ENCODE data around the gene PTMS. TPM values are rescaled to one million over a fixed set of nuclear protein-coding genes. Genes with fewer than 3 reads are reported as not detected.

Gene PTMS
- total RNA-seq, 1 experiment from 2014 or later: 62.9 TPM

- Mint-ChIP-seq H3K4me1 (ENCODE audit: low read depth, unreplicated experiment) (peaks cover 35% of the 10 kb centered on the region), H3K27ac (ENCODE audit: unreplicated experiment) (no peak overlapping the region), H3K36me3 (ENCODE audit: insufficient read depth, unreplicated experiment) (no peaks in the 10 kb centered on the region), H3K9me3 (ENCODE audit: low read depth, unreplicated experiment) (no peaks in the 10 kb centered on the region), H3K27me3 (ENCODE audit: unreplicated experiment) (peaks cover 67% of the 10 kb centered on the region), H3K4me3 (ENCODE audit: low read depth, unreplicated experiment) (peak overlapping the region; percentile 70)
- CTCF ChIA-PET: interaction anchor here (0.5 to 1.1 kb wide), 5 partner anchors 12 to 398 kb away, joined by 3 to 8 read pairs (median 4); partner anchors contain the start of genes MLF2 and PTMS
- no TSS peak for BruUV-seq (replicated peaks)
- DNase-seq: no peak
- intact Hi-C loops (cut with micrococcal nuclease; ENCODE audit: unreplicated experiment): loop anchor here (2.0 kb wide), 1 partner anchor 25 kb away; the partner anchor contains the start of gene MLF2
- TF ChIP-seq CTCF (IDR thresholded peaks at IDR 0.05; ENCODE audit: unreplicated experiment): no peak
These were observed 12.0 kb downstream of the PTMS start for GRCh38 chr12:6778217-6778573.

DNA sequence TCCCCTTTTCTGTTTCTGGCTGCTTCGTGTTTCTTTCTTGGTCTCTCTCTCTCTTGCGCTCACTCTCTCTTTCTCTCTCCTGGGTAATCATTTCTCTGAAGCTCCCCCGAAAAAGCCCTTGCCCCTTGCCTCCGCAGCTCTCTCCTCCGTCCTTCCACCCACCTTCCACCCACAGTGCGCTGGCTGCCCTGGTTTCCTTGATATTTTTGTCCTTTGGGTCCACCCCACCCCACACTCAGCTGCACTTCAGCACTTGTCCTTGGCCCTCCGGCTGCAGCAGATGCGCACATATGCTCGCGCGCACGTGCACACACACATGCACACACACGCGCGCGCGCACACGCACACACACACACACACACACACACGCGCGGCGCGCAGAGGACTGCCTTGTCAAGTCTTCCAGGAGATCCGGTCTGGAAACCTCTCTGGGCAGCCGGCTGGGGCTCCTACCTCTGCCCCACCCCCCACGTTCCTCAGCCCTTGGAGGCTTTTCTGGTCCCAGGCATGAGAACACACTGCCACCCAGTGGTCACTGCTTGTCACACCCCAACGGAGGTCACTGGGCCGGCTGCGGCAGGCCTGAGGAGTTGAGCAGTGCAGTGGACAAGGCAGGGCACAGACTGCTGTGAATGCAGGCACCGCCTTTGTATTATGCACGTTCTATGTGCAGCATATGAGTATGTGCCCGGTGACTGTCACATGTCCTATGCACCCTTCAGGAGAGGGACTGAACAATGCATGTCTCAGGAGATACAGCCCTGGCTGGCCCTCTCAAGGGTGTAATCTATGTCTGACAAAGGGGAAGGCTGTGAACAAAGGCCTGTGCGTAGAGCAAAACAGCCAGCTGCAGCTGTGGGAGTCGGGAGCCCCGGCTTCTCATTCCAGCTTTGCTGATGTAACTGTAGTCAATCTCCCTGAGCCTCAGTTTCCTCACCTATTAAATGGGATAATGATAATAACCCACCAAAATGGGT, 12.7 kb downstream of the PTMS start:
- no TSS peak for BruUV-seq (replicated peaks)
- H3K27me3 Mint-ChIP-seq (ENCODE audit: unreplicated experiment): peaks cover 67% of the 10 kb centered on the region
- peak; percentile 91 for TF ChIP-seq CTCF (IDR thresholded peaks at IDR 0.05; ENCODE audit: unreplicated experiment)
- intact Hi-C loops (cut with micrococcal nuclease; ENCODE audit: unreplicated experiment): loop anchor here (1.0 to 2.0 kb wide), 2 partner anchors 26 to 44 kb away; partner anchors contain the start of gene MLF2
- no peaks in the 10 kb centered on the region for H3K36me3 Mint-ChIP-seq (ENCODE audit: insufficient read depth, unreplicated experiment)
- H3K4me1 Mint-ChIP-seq (ENCODE audit: low read depth, unreplicated experiment): peaks cover 35% of the 10 kb centered on the region
- CTCF ChIA-PET: interaction anchor here (0.8 to 1.1 kb wide), 4 partner anchors 13 to 79 kb away, joined by 3 to 8 read pairs (median 4); partner anchors contain the start of genes MLF2 and PTMS
- no peaks in the 10 kb centered on the region for H3K9me3 Mint-ChIP-seq (ENCODE audit: low read depth, unreplicated experiment)
- peak overlapping the region; percentile 70 for H3K4me3 Mint-ChIP-seq (ENCODE audit: low read depth, unreplicated experiment)
- DNase-seq: peak; percentile 96
- no peak overlapping the region for H3K27ac Mint-ChIP-seq (ENCODE audit: unreplicated experiment)

DNA sequence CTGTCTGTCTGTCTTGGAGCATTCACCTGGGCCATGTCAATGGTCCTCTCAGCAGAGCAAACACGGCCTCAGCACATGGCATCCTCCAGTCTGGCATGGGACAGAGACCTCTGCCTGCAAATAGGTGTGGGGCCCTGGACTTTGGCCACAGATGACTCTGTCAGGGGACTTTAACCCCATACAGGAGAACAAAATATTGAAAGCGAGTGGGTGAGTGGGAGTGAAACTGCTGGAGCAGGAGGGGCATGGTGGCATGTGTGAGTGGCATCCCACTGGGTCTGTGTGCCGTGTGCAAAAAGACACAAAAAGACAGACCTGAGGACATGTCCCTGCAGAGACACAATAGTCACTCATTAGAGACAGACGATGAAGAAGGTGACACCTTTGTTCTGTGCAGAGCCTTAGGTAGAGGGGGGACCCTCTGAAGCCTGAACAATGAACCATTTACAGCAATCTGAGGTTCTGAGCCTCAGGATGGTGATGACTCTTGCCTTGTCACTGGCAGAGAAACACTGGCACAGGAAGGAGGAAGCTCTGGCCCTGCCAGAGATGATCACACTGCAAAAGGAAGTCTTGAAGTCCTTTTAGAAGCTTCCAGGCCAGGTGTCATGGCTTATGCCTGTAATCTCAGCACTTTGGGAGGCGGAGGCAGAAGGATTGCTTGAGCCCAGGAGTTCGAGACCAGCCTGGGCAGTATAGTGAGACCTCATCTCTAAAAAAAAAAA, 13.7 kb downstream of the PTMS start:
- TF ChIP-seq CTCF (IDR thresholded peaks at IDR 0.05; ENCODE audit: unreplicated experiment): no peak
- Mint-ChIP-seq H3K4me3 (ENCODE audit: low read depth, unreplicated experiment) (no peak overlapping the region), H3K27ac (ENCODE audit: unreplicated experiment) (no peak overlapping the region), H3K9me3 (ENCODE audit: low read depth, unreplicated experiment) (no peaks in the 10 kb centered on the region), H3K27me3 (ENCODE audit: unreplicated experiment) (peaks cover 58% of the 10 kb centered on the region), H3K4me1 (ENCODE audit: low read depth, unreplicated experiment) (peaks cover 31% of the 10 kb centered on the region), H3K36me3 (ENCODE audit: insufficient read depth, unreplicated experiment) (no peaks in the 10 kb centered on the region)
- CTCF ChIA-PET: interaction anchor here (0.7 kb wide), 1 partner anchor 35 kb away, joined by 5 read pairs; no protein-coding TSS in a partner anchor
- DNase-seq: no peak
- intact Hi-C loops (cut with micrococcal nuclease; ENCODE audit: unreplicated experiment): loop anchor here (1.0 to 2.0 kb wide), 2 partner anchors 27 to 45 kb away; partner anchors contain the start of gene MLF2
- no TSS peak for BruUV-seq (replicated peaks)

DNA sequence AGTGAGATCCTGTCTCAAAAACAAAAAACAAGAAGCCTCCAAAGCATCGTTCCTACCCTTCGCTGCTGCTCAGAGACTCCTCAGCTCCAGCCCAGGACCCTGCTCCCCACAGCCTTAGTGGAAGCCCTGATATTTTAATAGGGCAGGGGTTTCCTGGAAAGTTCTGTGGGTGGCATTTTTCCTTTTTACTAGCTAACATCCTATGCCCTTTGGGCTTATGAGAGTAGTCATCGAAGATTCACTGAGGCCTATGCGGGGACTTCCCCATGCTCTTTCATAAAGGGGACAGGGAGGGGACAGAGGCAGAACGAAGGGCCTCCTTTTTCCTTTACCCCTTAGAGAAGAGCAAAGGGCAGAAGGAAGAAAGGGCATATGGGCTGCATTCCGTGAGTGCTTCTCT, 14.4 kb downstream of the PTMS start:
- CTCF ChIA-PET: interaction anchor here (1.8 kb wide), 2 partner anchors 14 to 27 kb away, joined by 4 to 7 read pairs; partner anchors contain the start of genes MLF2 and PTMS
- Mint-ChIP-seq H3K27ac (ENCODE audit: unreplicated experiment) (no peak overlapping the region), H3K9me3 (ENCODE audit: low read depth, unreplicated experiment) (no peaks in the 10 kb centered on the region), H3K4me1 (ENCODE audit: low read depth, unreplicated experiment) (peaks cover 24% of the 10 kb centered on the region), H3K36me3 (ENCODE audit: insufficient read depth, unreplicated experiment) (no peaks in the 10 kb centered on the region), H3K27me3 (ENCODE audit: unreplicated experiment) (peaks cover 51% of the 10 kb centered on the region), H3K4me3 (ENCODE audit: low read depth, unreplicated experiment) (no peak overlapping the region)
- intact Hi-C loops (cut with micrococcal nuclease; ENCODE audit: unreplicated experiment): no loop called here
- no peak for DNase-seq
- no peak for TF ChIP-seq CTCF (IDR thresholded peaks at IDR 0.05; ENCODE audit: unreplicated experiment)
- no TSS peak for BruUV-seq (replicated peaks)

Data from Calu3 (cell line).